PFSK-1 (cell line): ENCODE data around the gene VPS16.

Experiments used
- POLR2AphosphoS5 ChIP-seq: IDR thresholded peaks from 2 replicates; pipeline ENCODE4 v1.6.1; 2012; ENCODE audit warnings: low read depth, mild to moderate bottlenecking, control low read depth, low read length, moderate library complexity
- TAF1 ChIP-seq: IDR thresholded peaks from 2 replicates; pipeline ENCODE4 v1.6.1; 2012; ENCODE audit warnings: low read length, control low read depth, borderline replicate concordance; ENCODE audit not compliant: insufficient read depth

GRCh38 chr20:2795451-2795850 is 45.1 kb upstream of the VPS16 start:
- TF ChIP-seq TAF1 (no peak), POLR2AphosphoS5 (no peak)
